Measurements from ENCODE around the gene TMEM270.
"Not testable (repeated sequence)": the region's sequence is repeated elsewhere in the genome, so short reads cannot be mapped to it uniquely, and the experiment has no call there.

The TMEM270 gene, protein sequence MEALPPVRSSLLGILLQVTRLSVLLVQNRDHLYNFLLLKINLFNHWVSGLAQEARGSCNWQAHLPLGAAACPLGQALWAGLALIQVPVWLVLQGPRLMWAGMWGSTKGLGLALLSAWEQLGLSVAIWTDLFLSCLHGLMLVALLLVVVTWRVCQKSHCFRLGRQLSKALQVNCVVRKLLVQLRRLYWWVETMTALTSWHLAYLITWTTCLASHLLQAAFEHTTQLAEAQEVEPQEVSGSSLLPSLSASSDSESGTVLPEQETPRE

DNA sequence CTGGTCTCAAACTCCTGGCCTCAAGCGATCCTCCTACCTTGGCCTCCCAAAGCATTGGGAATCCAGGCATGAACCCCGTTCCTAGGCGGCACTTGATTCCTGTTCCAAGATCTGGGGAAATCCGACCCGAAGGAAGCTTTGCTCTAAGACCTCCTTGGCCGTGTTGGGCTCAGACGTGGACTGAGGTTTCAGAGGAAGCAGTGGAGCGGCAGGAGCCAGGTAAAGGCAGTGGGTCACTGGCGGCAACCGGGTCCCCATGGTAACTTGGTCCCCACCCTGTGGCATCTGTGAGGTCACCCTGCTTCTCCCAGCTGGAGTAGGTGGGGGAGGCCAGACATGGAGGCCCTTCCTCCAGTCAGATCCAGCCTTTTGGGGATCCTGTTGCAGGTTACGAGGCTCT lies at the start of gene TMEM270:
TSS of gene TMEM270 (plus strand) at position 301 of the 400 bp plus-strand sequence. CDS start at position 337, 36 bp downstream.
- DNase-seq (ENCODE audit: low read depth), result no peak

DNA sequence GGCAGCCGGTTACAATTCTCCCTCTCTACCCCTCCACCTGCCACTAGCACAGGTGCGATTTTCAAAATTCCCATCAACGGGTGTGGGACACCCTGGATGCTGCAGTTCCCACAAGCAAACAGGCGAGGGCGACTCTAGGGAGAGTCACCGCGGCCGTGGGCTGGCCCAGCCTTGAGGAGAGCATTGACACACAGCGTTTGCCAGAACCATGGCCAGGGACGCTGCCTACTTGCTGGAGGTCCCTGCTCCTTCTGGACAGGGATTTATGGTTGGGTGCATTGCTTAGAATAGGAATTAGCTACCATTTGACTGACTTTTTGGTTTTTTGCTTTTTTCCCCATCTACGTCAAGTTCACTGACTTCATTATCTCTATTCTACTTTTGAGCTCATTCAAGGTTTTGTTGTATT lies 49.2 kb upstream of the TMEM270 start:
- peak; percentile 22 for DNase-seq (ENCODE audit: low read depth)

DNA sequence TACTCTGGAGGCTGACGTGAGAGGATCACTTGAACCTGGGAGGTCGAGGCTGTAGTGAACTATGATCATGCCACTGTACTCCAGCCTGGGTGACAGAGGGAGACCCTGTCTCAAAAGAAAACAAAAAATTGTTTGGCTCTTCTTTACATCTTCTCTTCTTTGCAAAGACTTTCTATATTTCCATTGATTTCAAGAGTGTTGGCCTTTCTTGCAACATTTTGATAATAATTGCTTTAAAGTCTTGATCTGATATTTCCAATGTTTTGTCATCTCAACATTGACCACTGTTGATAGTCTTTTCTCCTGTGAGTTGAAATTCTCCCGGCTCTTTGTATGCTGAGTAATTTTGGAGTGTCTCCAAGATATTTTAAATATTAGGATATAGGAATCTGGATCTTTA lies 48.0 kb upstream of the TMEM270 start:
- DNase-seq (ENCODE audit: low read depth), result no peak

DNA sequence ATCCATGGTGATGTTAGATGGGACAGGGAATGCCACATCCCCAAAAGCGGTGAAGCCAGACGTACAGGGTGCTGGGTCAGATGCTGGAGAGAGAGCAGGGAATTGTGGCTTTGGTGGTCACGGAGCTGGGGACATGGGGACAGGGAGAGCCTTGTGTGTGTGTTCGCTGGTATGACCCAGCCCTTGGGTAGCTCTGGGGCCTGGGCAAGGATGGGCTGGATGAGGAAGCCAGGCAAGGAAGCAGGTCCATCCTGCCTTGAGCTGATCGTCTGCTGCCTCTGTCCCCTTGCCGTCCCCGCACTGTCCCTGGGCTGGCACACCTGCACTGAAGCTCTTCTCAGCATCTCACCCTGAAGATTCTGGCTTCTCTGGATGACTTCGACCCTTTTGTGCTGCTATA lies 45.5 kb upstream of the TMEM270 start:
- DNase-seq (ENCODE audit: low read depth), result no peak

DNA sequence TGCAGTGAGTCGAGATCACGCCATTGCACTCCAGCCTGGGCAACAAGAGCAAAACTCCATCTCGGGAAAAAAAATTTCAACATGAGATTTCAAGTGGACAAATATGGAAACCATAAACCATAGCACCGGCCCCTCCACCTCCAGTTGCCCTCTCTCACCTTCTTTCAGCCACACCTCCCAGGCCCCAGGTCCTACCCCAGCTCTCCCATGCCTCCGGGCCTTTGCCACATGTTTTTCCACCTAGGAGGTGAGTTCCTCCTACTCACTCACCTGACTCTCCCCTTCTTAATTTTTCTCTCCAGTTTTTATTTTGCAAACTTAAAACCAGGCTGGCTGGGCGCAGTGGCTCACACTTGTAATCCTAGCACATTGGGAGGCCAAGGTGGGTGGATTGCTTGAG lies 43.8 kb upstream of the TMEM270 start:
- DNase-seq (ENCODE audit: low read depth), result no peak

DNA sequence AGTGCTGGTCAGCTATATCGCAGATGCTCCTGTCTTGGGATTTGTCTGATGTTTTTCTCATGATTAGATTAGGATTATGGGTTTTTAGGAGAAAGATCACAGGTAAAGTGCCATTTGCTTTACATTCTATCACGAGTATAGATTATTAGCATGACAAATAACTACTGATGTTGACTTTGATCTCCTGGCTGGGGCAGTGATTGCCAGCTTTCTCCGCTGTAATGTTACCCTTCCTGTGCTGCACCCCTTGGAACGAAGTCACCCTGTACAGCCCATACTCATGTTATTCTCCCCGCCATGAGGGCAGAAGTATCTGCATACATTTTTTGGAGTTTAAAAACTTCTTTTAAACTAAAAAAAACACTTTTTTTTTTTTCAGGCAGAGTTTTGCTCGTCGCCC lies 40.9 kb upstream of the TMEM270 start:
- DNase-seq (ENCODE audit: low read depth), result no peak

DNA sequence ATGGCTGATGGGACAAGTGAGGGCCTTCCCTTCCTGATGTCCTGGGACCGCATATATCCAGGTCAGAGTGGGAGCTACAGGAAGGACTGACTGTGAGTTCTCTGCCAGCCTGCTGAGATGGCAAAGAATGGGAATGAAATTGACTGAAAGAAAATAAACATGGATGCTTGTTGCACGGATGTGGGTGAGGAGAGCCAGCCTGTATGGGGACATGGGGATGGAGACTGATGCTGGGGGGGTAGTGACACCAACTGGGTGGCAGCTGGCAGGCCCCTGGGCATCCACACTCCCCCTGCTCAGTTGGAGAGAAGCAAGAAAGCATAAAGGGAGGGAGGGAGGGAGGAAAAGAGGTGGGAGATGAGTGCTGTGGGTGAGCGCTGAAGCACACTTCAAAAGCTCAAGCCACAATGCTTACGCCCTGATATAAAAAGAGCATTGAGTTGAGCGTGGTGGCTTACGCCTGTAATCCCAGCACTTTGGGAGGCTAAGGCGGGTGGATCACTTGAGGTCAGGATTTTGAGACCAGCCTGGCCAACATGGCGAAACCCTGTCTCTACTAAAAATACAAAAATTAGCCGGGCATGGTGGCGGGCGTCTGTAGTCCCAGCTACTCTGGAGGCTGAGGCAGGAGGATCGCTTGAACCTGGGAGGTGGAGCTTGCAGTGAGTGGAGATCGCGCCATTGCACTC lies 39.2 kb upstream of the TMEM270 start:
- not testable (repeated sequence) for DNase-seq (ENCODE audit: low read depth)

DNA sequence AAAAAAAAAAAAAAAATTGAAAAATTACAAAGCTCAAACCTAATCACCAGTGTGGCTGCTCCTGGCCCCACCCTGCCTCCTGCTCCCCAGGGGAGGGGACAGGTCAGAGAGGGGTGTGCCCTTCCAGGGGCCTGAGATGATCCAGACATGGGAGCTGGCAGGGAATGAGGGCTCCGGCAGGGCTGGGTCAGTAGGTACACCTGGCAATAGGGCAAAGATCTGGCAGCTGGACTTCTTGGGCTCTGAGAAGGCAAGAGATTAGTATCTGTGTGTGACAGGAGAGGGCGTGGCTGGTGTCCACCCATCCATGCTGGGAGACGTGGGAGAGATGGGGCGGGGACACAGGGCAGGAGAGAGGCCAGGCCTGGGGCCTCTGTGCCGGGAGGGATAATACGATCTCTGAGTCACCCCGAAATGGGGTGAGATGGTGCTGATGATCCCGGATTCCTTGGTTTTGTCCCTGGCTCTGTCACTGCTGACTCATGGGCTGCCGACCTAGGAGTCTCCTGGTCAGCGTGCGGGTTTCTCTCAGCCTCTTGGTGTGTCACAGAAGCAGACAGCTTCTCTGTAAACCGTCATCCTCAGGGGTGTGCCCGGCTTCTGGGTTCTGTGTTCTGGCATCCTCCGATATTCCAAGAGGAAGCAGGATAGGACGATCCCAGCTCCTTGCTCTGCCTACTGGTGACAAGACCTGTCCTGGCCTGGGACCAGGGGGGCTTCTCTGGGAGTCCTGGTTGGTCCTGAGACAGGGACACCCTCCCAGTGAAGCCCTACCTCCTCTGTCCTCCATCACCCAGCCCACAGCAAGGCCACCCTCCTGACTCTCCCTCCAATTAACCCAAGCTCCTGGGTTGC lies 38.4 kb upstream of the TMEM270 start:
- DNase-seq (ENCODE audit: low read depth), result no peak

DNA sequence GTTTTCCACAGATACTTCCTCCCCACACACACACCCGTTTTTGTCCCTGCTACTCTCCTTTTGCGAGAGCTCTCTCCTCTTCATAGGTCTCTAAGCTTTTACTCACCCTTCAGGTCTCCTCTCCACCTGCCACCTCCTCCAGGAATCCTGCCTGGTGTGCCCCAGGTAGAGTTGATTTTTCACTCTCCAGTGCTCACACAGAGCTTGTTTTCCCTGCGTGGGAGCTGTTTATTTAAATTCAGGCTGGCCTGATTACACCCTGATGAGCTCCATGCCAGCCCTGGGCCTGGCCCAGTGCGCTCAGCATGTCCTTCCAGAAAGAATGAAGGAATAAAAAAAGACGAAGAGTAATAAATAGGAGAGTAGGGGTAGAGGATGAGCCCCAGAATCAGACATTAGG lies 37.7 kb upstream of the TMEM270 start:
- no peak for DNase-seq (ENCODE audit: low read depth)

DNA sequence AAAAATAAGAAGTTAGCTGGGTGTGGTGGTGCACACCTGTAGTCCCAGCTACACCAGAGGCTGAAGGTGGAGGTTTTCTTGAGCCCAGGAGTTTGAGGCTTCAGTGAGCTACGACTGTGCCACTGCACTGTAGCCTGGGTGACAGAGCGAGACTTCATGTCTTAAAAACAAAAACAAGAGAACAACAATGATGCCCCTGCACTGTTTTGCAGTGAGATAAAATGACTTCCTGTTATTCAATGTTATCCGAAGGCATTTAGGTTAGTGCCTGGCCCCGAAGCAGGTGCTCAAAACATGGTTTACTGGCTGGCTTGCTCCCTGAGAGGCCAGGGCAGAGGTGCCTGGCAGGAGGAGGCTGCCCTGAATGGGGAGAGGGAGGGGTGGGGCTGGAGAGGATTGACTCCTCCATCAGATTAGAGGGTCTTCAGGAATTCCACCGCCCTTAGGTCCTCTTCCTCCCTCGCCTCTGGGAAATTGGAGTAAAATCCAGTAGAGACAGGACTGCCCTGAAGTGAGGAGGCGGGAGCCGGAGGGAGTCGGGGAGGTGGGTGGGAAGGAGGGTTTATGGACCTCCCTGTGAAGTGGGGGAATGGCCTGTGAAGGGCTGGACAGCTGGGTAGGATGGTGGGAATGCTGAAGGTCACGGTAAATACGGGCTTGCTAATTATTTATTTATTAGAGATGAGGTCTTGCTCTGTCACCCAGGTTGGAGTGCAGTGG lies 36.9 kb upstream of the TMEM270 start:
- no peak for DNase-seq (ENCODE audit: low read depth)

DNA sequence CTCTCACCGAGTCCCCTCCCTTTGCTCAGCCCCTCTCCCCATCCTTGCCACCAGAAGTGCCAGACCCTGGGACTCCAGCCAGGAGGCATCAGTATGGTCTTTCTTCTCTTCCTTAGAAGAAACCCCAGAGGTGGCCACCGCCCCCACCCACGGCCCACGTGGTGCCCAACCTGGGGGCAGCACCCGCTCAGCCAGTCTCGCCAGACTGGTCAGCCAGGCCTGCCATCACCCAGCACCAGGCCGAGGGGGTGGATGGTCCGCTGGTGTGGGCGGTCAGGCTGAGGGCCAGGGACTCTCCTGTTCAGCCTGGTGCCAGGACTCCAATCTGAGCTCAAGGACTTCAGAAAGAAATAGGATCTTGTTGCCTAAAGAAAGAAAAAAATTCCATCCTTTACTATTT lies 36.0 kb upstream of the TMEM270 start:
- no peak for DNase-seq (ENCODE audit: low read depth)

DNA sequence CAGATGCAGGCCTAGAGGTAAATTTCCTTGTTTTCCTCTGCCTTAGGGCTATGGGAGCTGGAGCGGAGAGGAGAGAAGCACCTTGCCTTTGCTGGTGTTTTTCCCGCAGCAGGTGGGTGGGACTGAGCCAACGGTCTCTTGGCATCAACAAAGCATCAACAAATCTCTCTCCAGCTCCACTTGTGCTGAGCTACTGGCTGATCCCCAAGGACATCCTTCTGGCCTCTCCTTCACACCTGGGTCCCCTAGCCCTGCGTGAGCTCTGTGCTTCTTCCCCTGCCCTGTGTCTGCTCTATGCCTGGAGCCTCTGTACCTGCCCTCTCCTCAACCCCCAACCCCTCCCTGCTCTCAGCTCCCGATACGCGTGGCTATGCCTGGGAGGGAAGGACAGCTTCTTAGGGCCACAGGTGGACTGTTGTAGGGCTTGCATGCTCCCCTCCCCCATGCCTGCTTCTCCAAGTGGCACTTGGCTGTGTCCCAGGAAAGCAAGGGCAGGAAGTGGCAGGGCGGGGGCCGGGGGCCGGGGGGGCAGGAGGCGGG lies 33.3 kb upstream of the TMEM270 start:
- DNase-seq (ENCODE audit: low read depth), result no peak

DNA sequence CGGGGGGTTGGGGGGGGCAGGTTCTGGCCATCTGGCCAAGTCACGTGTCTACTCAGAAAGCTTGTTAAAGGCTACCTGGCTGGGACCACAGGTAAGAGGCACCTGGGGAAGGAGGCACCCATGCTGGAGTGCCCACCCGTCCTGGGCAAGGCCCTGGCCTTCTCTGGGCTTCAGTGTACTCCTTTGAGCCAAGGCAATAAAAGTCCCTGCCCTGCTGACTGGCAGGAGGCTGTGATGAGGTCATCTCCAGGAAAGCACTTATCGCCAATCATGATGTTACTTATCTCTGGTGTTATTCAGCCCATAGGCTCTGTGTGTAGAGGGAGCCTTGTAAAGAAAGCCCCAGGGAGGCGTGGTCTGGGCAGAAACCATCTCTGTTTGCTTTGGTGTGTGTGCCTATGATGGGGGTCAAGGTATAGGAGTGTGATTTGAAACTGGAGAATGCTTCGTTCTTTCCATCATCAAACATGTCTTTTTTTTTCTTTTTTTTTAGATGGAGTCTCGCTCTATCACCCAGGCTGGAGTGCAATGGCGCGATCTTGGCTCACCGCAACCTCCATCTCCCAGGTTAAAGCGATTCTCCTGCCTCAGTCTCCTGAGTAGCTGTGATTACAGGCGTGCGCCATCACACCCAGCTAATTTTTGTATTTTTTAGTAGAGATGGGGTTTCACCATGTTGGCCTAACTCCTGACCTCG lies 32.7 kb upstream of the TMEM270 start:
- DNase-seq (ENCODE audit: low read depth), result no peak

DNA sequence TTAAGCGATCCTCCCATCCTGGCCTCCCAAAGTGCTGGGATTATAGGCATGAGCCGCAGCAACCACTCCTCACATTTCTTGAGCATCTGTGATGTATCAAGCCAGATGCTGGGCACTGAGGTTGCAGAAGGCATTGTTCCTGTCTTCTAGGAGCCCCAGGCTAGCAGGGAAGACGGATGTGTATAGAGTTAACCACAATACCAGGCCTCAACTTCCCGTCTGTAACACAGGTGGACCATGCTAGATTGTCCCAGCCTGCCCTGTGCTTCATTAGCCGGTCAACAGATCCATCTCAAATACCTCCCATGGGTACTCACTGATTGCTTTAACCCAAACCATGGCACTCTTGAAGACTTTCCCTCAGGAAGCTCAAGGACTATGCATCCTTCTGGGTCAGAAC lies 32.0 kb upstream of the TMEM270 start:
- no peak for DNase-seq (ENCODE audit: low read depth)

DNA sequence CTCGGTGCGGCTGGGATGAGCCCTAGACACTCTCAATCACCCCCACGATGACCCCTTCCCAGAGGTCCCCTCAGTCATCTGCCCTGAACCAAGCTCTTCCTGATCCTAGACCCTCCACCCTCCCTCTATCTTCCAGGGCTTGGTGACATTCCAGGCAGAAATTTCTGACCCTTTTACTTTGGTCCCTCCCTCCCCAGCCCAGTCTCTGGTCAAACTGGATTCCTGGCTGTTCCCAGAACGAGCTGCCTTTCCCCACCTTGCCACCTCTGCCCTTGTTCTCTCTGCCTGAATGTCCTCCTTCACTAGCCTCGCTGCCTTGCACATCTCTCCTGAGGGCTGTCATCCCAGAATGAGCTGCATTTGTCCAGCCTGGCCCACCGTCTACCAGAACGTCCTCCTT lies 31.5 kb upstream of the TMEM270 start:
- no peak for DNase-seq (ENCODE audit: low read depth)

DNA sequence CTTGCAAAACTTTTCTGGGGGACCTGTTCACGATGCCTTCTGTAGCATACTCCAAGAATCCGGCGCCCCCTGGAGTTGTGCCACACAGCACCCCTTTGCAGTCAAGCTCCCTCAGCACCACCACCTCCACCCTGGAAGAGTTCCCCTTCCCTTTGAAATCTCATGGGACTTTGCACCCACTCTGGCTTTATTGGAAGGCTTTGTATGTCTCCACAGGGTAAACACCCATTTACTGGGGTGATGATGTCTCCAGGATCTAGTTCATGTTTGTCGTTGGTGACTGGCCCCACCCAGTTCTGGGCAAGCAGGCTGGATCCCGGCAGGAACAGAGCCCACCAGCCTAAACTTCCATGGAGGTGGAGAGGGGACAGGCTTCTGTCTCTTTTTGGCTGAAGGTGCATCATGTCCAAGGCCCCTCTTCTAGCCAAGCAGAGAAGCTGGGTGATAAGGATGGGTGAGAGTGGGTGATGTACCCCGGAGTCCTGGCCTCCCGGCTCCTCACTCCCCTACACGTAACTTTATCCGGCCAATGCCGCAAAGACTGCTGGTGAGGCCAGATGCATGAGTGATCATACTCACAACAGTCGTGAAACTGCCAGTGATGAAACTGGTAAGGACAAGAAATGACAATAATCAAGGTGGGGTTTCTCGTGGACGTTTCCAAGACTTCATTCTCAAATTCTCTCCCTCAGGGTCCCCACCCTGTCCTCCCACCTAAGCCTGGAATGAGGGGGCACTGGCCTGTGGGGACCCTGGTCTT lies 30.9 kb upstream of the TMEM270 start:
- DNase-seq (ENCODE audit: low read depth), result no peak

DNA sequence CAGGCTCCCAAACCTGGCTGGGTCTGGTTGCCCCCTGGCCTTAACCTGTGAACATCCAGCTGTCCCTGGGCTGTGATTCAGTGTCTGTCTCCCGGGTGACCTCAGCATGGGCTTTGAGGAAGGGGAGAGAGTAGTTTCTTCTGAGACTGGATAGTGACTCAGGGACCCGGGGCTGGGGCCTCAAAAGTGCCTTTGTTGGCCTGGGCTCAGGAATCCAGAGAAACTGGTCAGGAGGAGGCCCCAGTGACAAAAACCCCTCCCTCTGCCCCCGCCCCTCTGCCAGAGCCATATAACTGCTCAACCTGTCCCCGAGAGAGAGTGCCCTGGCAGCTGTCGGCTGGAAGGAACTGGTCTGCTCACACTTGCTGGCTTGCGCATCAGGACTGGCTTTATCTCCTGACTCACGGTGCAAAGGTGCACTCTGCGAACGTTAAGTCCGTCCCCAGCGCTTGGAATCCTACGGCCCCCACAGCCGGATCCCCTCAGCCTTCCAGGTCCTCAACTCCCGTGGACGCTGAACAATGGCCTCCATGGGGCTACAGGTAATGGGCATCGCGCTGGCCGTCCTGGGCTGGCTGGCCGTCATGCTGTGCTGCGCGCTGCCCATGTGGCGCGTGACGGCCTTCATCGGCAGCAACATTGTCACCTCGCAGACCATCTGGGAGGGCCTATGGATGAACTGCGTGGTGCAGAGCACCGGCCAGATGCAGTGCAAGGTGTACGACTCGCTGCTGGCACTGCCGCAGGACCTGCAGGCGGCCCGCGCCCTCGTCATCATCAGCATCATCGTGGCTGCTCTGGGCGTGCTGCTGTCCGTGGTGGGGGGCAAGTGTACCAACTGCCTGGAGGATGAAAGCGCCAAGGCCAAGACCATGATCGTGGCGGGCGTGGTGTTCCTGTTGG lies 30.0 kb upstream of the TMEM270 start, which contains the start of gene CLDN4:
TSS of gene CLDN4 (plus strand) at position 316 of the 903 bp plus-strand sequence. CDS start at position 522, 206 bp downstream.
- no peak for DNase-seq (ENCODE audit: low read depth)

DNA sequence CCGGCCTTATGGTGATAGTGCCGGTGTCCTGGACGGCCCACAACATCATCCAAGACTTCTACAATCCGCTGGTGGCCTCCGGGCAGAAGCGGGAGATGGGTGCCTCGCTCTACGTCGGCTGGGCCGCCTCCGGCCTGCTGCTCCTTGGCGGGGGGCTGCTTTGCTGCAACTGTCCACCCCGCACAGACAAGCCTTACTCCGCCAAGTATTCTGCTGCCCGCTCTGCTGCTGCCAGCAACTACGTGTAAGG lies 29.4 kb upstream of the TMEM270 start:
- DNase-seq (ENCODE audit: low read depth), result no peak

DNA sequence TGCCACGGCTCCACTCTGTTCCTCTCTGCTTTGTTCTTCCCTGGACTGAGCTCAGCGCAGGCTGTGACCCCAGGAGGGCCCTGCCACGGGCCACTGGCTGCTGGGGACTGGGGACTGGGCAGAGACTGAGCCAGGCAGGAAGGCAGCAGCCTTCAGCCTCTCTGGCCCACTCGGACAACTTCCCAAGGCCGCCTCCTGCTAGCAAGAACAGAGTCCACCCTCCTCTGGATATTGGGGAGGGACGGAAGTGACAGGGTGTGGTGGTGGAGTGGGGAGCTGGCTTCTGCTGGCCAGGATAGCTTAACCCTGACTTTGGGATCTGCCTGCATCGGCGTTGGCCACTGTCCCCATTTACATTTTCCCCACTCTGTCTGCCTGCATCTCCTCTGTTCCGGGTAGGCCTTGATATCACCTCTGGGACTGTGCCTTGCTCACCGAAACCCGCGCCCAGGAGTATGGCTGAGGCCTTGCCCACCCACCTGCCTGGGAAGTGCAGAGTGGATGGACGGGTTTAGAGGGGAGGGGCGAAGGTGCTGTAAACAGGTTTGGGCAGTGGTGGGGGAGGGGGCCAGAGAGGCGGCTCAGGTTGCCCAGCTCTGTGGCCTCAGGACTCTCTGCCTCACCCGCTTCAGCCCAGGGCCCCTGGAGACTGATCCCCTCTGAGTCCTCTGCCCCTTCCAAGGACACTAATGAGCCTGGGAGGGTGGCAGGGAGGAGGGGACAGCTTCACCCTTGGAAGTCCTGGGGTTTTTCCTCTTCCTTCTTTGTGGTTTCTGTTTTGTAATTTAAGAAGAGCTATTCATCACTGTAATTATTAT lies 28.9 kb upstream of the TMEM270 start:
- DNase-seq (ENCODE audit: low read depth), result no peak

Measured in stimulated activated CD4-positive, alpha-beta T cell treated with anti-CD3 and anti-CD28 coated beads, Interleukin-2, amount 100 ng/mL, for 4 hours (primary cell).